Smooth muscle cell (in vitro differentiated cells): Measurements from ENCODE around the gene CST8. TPM values are rescaled to one million over a fixed set of nuclear protein-coding genes. Genes with fewer than 3 reads are reported as not detected.

Experiments
- DNase-seq: peaks from one replicate; lab custom pipeline; 2025; ENCODE audit not compliant: unreplicated experiment; lab: John Stamatoyannopoulos, UW
- H2AFZ ChIP-seq: fragments of 200-600 bp; sonication (generic); 2 replicates; pipeline ENCODE4 v1.6.0; 2016; ENCODE audit warnings: antibody characterized with exemption, low read depth, mild to moderate bottlenecking
- H3F3A ChIP-seq: fragments of 200-600 bp; sonication (generic); 2 replicates; pipeline ENCODE4 v1.6.0; 2017; ENCODE audit warnings: antibody characterized with exemption, low read depth
- H3K27ac ChIP-seq: fragments of 200-600 bp; sonication (generic); 2 replicates; pipeline ENCODE4 v1.5.1; 2016; ENCODE audit warnings: low read depth, mild to moderate bottlenecking
- H3K27me3 ChIP-seq: fragments of 200-600 bp; sonication (generic); 2 replicates; pipeline ENCODE4 v1.6.1; 2016; ENCODE audit warnings: low read depth, mild to moderate bottlenecking
- H3K36me3 ChIP-seq: fragments of 200-600 bp; sonication (generic); 2 replicates; pipeline ENCODE4 v1.5.1; 2016; ENCODE audit warnings: low read depth
- H3K4me1 ChIP-seq: fragments of 200-600 bp; sonication (generic); 2 replicates; pipeline ENCODE4 v1.5.1; 2016; ENCODE audit warnings: low read depth
- H3K4me2 ChIP-seq: fragments of 200-600 bp; sonication (generic); 2 replicates; pipeline ENCODE4 v1.6.0; 2016; ENCODE audit warnings: mild to moderate bottlenecking
- H3K4me3 ChIP-seq: fragments of 200-600 bp; sonication (generic); 2 replicates; pipeline ENCODE4 v1.5.1; 2016; ENCODE audit warnings: mild to moderate bottlenecking
- H3K79me2 ChIP-seq: fragments of 200-600 bp; sonication (generic); 2 replicates; pipeline ENCODE4 v1.6.0; 2016; ENCODE audit warnings: low read depth, mild to moderate bottlenecking
- H3K9ac ChIP-seq: fragments of 200-600 bp; sonication (generic); 2 replicates; pipeline ENCODE4 v1.6.0; 2016; ENCODE audit warnings: low read depth
- H3K9me3 ChIP-seq: fragments of 200-600 bp; sonication (generic); replicated peaks from 2 replicates; pipeline ENCODE4 v1.5.1; 2016; ENCODE audit warnings: low read depth
- H4K20me1 ChIP-seq: fragments of 200-600 bp; sonication (generic); 2 replicates; pipeline ENCODE4 v1.6.0; 2016; ENCODE audit warnings: low read depth
- CTCF ChIP-seq: fragments of 200-600 bp; sonication (generic); IDR thresholded peaks from 2 replicates; pipeline ENCODE4 v1.5.1; 2017; ENCODE audit warnings: borderline replicate concordance, mild to moderate bottlenecking, antibody characterized with exemption; ENCODE audit not compliant: insufficient read depth, poor library complexity, severe bottlenecking
- WGBS: methylation state at CpG from one replicate; pipeline ENCODE4 v1.1.7; 2016; ENCODE audit warnings: low lambda C conversion rate; 5-methylcytosine and 5-hydroxymethylcytosine counted together
- polyA plus RNA-seq: library from polyadenylated mRNA; unstranded; fragments of >200 nt; fragmentation: Nextera tagmentation; extraction: Ambion mirVana; gene quantifications from 2 replicates; pipeline ENCODE4 v1.2.1, GENCODE V29; 2016
- total RNA-seq: library from RNA; depleted of rRNA; stranded (reverse); fragments of >200 nt; gene quantifications from 2 replicates; pipeline ENCODE4 v1.2.3, GENCODE V29; 2014

The CST8 gene
- total and polyA plus RNA-seq, 2 experiments from 2014 or later = not detected

- H3K27ac ChIP-seq = no peak overlapping the region
- H3K4me3 ChIP-seq = no peak overlapping the region
- no peak for DNase-seq
- H3F3A ChIP-seq = no peaks in the 10 kb centered on the region
- H3K9me3 ChIP-seq = no peaks in the 10 kb centered on the region
- no peaks in the 10 kb centered on the region for H4K20me1 ChIP-seq
- WGBS = 89% methylated on average over 19 of the region's 20 CpGs
- H3K4me1 ChIP-seq = peaks cover 20% of the 10 kb centered on the region
- no peak overlapping the region for H3K9ac ChIP-seq
- no peaks in the 10 kb centered on the region for H3K27me3 ChIP-seq
- H3K4me2 ChIP-seq = no peak overlapping the region
- H2AFZ ChIP-seq = no peak overlapping the region
- no peak for TF ChIP-seq CTCF
- no peaks in the 10 kb centered on the region for H3K36me3 ChIP-seq
- no peaks in the 10 kb centered on the region for H3K79me2 ChIP-seq
These were observed 44.1 kb downstream of the CST8 start for GRCh38 chr20:23534801-23535593.

- Histone ChIP-seq H3K79me2 (no peaks in the 10 kb centered on the region), H3K9ac (no peak overlapping the region), H2AFZ (no peak overlapping the region), H3K4me3 (no peak overlapping the region), H3K9me3 (no peaks in the 10 kb centered on the region), H3K27me3 (no peaks in the 10 kb centered on the region), H3K4me1 (peaks cover 25% of the 10 kb centered on the region), H4K20me1 (no peaks in the 10 kb centered on the region), H3K4me2 (no peak overlapping the region), H3K27ac (no peak overlapping the region), H3K36me3 (no peaks in the 10 kb centered on the region), H3F3A (no peaks in the 10 kb centered on the region)
- 87% methylated on average over 2 of the region's 2 CpGs for WGBS
- no peak for DNase-seq
- TF ChIP-seq CTCF = no peak
These were observed 45.5 kb downstream of the CST8 start for GRCh38 chr20:23536328-23536974.

GRCh38 chr20:23537030-23537429, 46.1 kb downstream of the CST8 start:
- no peak for DNase-seq
- 93% methylated on average over 3 of the region's 3 CpGs for WGBS

More at GRCh38 chr20:23537030-23537429, 46.1 kb downstream of the CST8 start:
- TF ChIP-seq CTCF = no peak
- Histone ChIP-seq H2AFZ (no peak overlapping the region), H3F3A (no peaks in the 10 kb centered on the region), H3K27me3 (no peaks in the 10 kb centered on the region), H3K4me1 (peaks cover 24% of the 10 kb centered on the region), H3K79me2 (no peaks in the 10 kb centered on the region), H3K36me3 (no peaks in the 10 kb centered on the region), H3K9me3 (no peaks in the 10 kb centered on the region), H3K9ac (no peak overlapping the region), H3K27ac (no peak overlapping the region), H4K20me1 (no peaks in the 10 kb centered on the region), H3K4me2 (no peak overlapping the region), H3K4me3 (no peak overlapping the region)
